ENCODE measurements around the gene ENTHD1. TPM values are rescaled to one million over a fixed set of nuclear protein-coding genes. Genes with fewer than 3 reads are reported as not detected.

The ENTHD1 gene
- total and polyA plus RNA-seq, 10 of the 15 experiments (the other 5 are each of a cell fraction or from before 2014, with no cell fraction given) = 0.09 to 0.52 (median 0.21) TPM; not detected in 1

- TF ChIP-seq CBFB (IDR thresholded peaks at IDR 0.05; ENCODE audit: low read depth) = no peak
- TF ChIP-seq HCFC1 (IDR thresholded peaks at IDR 0.05; ENCODE audit: low read length) = no peak
- no peak for TF ChIP-seq PKNOX1 (IDR thresholded peaks at IDR 0.05)
- no peak for TF ChIP-seq FOXM1 (IDR thresholded peaks at IDR 0.05; ENCODE audit: low read depth, low read length)
- no peak for TF ChIP-seq ESRRA (IDR thresholded peaks at IDR 0.05; ENCODE audit: low read length)
These were observed 42.1 kb upstream of the ENTHD1 start (continued) for GRCh38 chr22:39935612-39936011.

GRCh38 chr22:39935116-39935515, 41.6 kb upstream of the ENTHD1 start:
- WGBS (ENCODE audit: insufficient coverage, insufficient replicate concordance, low lambda C conversion rate, missing lambda C conversion rate) = 58% methylated on average over 4 of the region's 4 CpGs
- no peak overlapping the region for H3K4me2 ChIP-seq (ENCODE audit: control insufficient read depth, insufficient read depth)
- H3K79me2 ChIP-seq (ENCODE audit: control insufficient read depth, insufficient read depth, low read length) = peaks cover 75% of the 10 kb centered on the region
- ATAC-seq (no peak), DNase-seq (ENCODE audit: low read depth, low spot score) (no peak), FAIRE-seq (no peak)
- in situ Hi-C loops (cut with MboI) = no loop called here
- CTCF ChIA-PET = interaction anchor here (0.7 to 1.3 kb wide), 6 partner anchors 12 to 413 kb away, joined by 3 read pairs; no protein-coding TSS in a partner anchor
- no peaks in the 10 kb centered on the region; the same call in 1 of the 2 replicates for H4K20me1 ChIP-seq (ENCODE audit: control insufficient read depth, insufficient read depth)
- no peak overlapping the region for H3K4me3 ChIP-seq
- POLR2A ChIA-PET = interaction anchor here (0.5 to 1.2 kb wide), 4 partner anchors 11 to 341 kb away, joined by 3 to 4 read pairs (median 4); no protein-coding TSS in a partner anchor
- H3K27ac ChIP-seq (ENCODE audit: control insufficient read depth, insufficient read depth) = no peak overlapping the region
- no peaks in the 10 kb centered on the region for H3K9me3 ChIP-seq (replicated peaks; ENCODE audit: control insufficient read depth, insufficient read depth, low read length)
- TF ChIP-seq KDM1A (IDR thresholded peaks at IDR 0.05; ENCODE audit: borderline replicate concordance) (no peak), BRCA1 (IDR thresholded peaks at IDR 0.05; ENCODE audit: low read depth, low read length) (no peak), FOS (IDR thresholded peaks at IDR 0.05; ENCODE audit: borderline replicate concordance, extremely low read depth, insufficient read length) (no peak), RB1 (IDR thresholded peaks at IDR 0.05; ENCODE audit: borderline replicate concordance) (no peak), NFIC (IDR thresholded peaks at IDR 0.05; ENCODE audit: low read depth, low read length) (no peak), ZNF217 (IDR thresholded peaks at IDR 0.05) (no peak), EED (IDR thresholded peaks at IDR 0.05; ENCODE audit: low read depth) (no peak), CEBPZ (IDR thresholded peaks at IDR 0.05; ENCODE audit: low read depth, low read length) (no peak)
- H2AFZ ChIP-seq (ENCODE audit: control insufficient read depth, low read depth, low read length) = no peak overlapping the region
- H3K9ac ChIP-seq (ENCODE audit: control insufficient read depth, insufficient read depth, low read length) = no peak overlapping the region
- intact Hi-C loops (cut with micrococcal nuclease; ENCODE audit: unreplicated experiment) = loop anchor here (10.0 kb wide), 2 partner anchors 90 to 300 kb away; no protein-coding TSS in a partner anchor
- H3K36me3 ChIP-seq (ENCODE audit: control insufficient read depth in 2 of 2, insufficient read depth in 2 of 2, low read length in 1 of 2) = peaks cover 5 to 9% of the 10 kb centered on the region in 2 experiments
- no peaks in the 10 kb centered on the region for H3K27me3 ChIP-seq (replicated peaks in 1 of 2; ENCODE audit: control insufficient read depth in 2 of 2, insufficient read depth in 2 of 2, low read length in 1 of 2)
- no TSS peak for BruUV-seq (replicated peaks)
- peaks cover 28% of the 10 kb centered on the region for H3K4me1 ChIP-seq (ENCODE audit: control insufficient read depth, insufficient read depth, low read length)
- SMC1A ChIA-PET (ENCODE audit: uncharacterized antibody, unreplicated experiment) = interaction anchor here (1.3 to 4.1 kb wide), 7 partner anchors 11 to 90 kb away, joined by 3 to 34 read pairs (median 8); partner anchors contain the start of gene GRAP2
- RAD21 ChIA-PET (ENCODE audit: unreplicated experiment) = interaction anchor here (3.8 kb wide), 1 partner anchor 27 kb away, joined by 24 read pairs; no protein-coding TSS in a partner anchor

Data from GM12878 (cell line).